ENCODE data around the gene CYP19A1.
"Not testable (repeated sequence)": the region's sequence is repeated elsewhere in the genome, so short reads cannot be mapped to it uniquely, and the experiment has no call there.

CYP19A1 gene

DNA sequence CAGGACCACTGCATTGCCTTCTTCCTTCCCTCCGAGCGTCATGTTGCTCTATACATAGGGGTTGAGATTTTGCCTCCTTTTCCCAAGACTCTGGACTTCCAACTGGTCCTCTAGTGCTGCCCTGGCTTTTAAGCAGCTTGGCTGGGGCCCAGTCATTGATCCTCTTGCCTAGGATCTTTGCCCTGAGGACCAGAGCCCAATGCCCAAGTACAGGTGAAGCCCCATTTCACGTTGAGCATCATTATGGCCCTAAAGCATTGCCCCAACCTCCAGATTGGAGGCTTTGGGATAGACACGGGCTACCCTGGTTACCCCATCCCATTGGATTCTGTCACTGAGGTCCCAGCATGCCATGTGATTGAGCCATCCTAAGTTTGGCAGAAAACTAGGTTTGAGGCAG lies 47.7 kb downstream of the CYP19A1 start:
- no peak for DNase-seq (ENCODE audit: low read depth)

DNA sequence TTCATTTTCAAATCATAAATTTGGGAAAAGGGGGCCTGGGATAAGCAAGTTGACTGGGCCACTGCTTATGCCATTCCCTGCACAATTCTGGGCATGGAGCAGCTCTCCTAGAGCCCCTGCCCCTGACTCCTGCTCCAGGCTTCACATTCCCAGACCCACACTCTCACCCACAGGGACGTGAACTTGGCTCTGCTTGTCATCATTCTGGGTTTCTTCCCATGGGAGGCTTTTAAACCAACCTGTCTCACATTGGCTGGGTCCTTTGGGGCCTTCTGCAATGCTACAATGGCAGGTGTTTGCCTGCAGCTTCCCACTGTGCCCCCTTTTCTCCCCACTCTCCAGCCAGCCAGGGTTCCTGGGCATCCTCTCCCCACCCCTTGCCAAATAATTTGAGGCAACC lies 49.1 kb downstream of the CYP19A1 start:
- DNase-seq (ENCODE audit: low read depth) = no peak

- no peak for DNase-seq (ENCODE audit: low read depth)
These were observed 50.0 kb downstream of the CYP19A1 start for GRCh38 chr15:51288143-51289065.

GRCh38 chr15:51286816-51287215 lies 51.6 kb downstream of the CYP19A1 start:
- DNase-seq (ENCODE audit: low read depth) = no peak

GRCh38 chr15:51285399-51285798 lies 53.0 kb downstream of the CYP19A1 start:
- DNase-seq (ENCODE audit: low read depth) = no peak

- DNase-seq (ENCODE audit: low read depth) = no peak
These were observed 53.5 kb downstream of the CYP19A1 start for GRCh38 chr15:51284871-51285270.

DNA sequence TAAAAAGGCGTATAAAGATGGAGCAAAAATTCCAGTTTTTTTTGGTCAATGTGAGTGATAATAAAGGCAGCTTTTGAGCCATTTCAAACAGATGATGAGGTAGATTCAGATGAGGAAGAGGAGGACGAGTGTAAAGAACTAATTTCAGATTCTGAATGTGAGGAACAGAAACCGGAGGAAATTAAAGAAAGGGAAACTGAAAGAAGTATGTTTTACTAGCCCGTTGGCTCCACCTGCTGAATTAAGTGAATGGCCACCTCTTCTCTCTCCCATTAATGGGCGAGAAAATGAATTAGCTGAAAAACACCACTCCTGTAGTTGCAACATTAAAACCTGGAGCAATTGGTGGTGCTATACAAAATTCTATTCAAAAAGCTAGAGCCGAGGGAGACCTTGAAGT lies 55.4 kb downstream of the CYP19A1 start:
- DNase-seq (ENCODE audit: low read depth) = no peak

- not testable (repeated sequence) for DNase-seq (ENCODE audit: low read depth)
These were observed 56.2 kb downstream of the CYP19A1 start for GRCh38 chr15:51282241-51282640.

DNA sequence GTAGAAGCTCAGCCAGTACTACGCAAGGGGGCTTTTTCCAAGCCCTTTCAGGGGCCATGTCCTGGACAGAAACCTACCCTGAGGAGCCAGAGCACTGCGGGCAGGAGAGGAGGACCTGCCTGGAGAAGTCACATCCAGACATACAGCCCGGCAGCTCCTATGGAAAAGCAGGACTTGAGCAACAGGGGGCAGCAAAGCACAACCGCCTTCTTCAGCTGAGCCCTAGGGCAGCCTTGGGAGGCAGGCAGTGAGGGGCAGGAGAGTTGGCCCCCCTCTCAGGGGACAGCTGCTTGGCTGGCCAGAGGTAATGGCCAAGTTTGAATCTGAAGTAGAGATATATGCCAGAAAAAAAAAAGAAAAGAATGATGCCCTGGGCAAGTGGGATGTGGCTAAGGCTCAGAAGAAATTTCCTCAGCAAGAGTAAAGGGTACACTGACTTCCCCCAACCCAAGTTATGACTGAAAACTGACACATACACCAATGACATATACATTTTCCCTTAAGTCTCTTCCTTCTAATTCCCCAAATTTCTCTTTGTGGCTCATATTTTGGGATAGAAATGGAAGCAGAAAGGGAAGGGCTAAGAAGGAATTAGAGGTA lies 56.9 kb downstream of the CYP19A1 start:
- DNase-seq (ENCODE audit: low read depth) = no peak

DNA sequence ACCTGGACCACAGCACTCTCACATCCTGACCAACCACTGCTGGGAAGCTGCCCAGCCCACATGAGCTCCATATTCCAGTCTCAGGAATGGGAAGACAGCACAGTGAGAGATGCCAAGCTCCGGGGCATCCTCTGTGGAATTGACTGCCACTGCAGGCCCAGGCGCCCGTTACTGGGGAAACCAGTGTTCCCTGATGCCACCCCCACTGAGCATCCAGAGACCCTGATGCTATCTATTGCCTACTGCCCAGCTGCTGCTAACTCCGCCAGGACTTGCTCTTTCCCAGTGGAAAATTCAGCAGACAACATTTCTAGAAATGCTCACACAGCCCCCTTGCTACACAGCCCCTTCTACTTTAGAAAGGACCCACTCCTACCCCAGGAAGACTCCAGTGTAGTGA lies 57.6 kb downstream of the CYP19A1 start:
- no peak for DNase-seq (ENCODE audit: low read depth)

- no peak for DNase-seq (ENCODE audit: low read depth)
These were observed 59.0 kb downstream of the CYP19A1 start for GRCh38 chr15:51279391-51279790.

- no peak for DNase-seq (ENCODE audit: low read depth)
These were observed 61.3 kb downstream of the CYP19A1 start for GRCh38 chr15:51277101-51277500.

GRCh38 chr15:51274956-51275355 lies 63.4 kb downstream of the CYP19A1 start:
- DNase-seq (ENCODE audit: low read depth) = no peak

DNA sequence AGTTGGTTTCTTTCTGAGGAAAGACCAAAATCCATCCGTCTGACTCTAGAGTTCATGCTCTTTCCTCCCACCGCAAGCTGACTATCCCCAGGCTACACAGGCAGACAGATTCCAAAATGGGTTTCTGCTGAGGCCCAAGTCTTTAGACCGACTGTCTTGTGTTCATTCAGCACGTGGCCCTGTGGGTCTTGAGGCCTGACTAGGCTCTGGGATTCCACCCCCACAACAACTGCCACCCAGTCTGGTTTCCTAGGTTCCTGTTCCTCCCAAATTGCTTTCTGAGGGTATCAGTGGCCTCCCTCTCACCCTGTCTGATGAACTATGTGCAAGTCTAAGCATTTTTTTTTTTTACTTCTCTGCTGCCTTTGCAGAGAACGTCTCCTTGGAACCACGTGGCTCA lies 67.7 kb downstream of the CYP19A1 start:
- no peak for DNase-seq (ENCODE audit: low read depth)

- no peak for DNase-seq (ENCODE audit: low read depth)
These were observed 68.9 kb downstream of the CYP19A1 start for GRCh38 chr15:51269496-51269895.

DNA sequence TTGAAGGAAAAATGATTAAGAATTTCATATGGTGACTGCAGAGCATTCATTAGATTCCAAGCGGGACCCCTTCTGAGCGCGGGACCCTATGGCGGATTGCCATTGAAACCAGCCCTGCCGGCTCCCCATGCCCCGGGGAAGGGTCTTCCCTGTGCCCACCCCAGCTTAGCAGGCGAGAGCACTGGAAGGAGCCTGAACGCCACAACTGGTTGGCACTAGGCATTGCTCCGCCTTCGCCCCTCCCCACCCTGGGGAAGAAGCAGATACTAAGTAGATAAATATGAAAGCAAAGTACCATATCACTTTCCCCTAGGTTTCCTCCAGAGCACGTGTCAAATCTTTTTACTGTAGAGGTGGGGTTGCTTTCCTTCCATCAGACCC lies 70.7 kb downstream of the CYP19A1 start:
- no peak for DNase-seq (ENCODE audit: low read depth)

- DNase-seq (ENCODE audit: low read depth) = no peak
These were observed 71.2 kb downstream of the CYP19A1 start for GRCh38 chr15:51267051-51267702.

DNA sequence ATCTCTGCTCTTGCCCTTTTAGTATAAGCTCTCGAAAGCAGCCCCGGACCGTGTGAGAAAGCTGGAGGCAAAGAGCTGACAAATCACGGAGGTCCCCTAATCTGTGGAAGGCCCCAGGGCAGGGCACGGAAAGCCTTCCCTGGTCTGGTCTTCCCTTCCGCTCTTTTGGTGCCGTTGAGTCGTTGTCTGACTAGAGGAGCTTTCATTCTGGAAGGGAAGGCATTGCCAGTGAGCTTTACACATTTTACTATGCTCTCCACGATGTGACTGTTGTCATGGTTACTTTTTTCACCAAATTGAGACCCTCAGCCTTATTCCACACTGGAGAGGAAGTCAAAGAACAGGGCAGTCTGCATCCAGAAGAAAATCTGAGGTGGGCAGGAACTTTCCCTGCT lies 71.7 kb downstream of the CYP19A1 start:
- no peak for DNase-seq (ENCODE audit: low read depth)

- no peak for DNase-seq (ENCODE audit: low read depth)
These were observed 73.3 kb downstream of the CYP19A1 start for GRCh38 chr15:51265037-51265555.

- no peak for DNase-seq (ENCODE audit: low read depth)
These were observed 74.7 kb downstream of the CYP19A1 start for GRCh38 chr15:51263726-51264125.

- no peak for DNase-seq (ENCODE audit: low read depth)
These were observed 75.3 kb downstream of the CYP19A1 start for GRCh38 chr15:51263116-51263515.

- DNase-seq (ENCODE audit: low read depth) = no peak
These were observed 75.9 kb downstream of the CYP19A1 start for GRCh38 chr15:51262463-51262862.

DNA sequence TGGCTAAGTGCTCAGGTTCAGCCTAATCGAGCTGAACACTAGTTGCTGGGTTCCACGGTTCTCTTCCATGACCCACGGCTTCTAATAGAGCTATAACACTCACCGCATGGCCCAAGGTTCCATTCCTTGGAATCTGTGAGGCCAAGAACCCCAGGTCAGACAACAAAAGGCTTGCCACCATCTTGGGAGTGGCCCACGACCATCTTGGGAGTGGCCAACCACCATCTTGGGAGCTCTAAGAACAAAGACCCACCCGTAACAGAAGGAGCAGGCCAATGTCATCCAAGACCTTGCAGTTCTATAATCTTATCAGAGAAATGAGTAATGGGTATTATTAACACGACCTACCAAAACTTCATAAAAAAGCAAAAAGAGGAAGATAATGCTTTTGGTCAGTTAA lies 77.3 kb downstream of the CYP19A1 start:
- DNase-seq (ENCODE audit: low read depth) = not testable (repeated sequence)

All from stimulated activated CD8-positive, alpha-beta memory T cell treated with anti-CD3 and anti-CD28 coated beads, Interleukin-7, amount 100 ng/mL, for 24 hours (primary cell).